ENCODE data around the gene GPR158. TPM values are rescaled to one million over a fixed set of nuclear protein-coding genes. Genes with fewer than 3 reads are reported as not detected.

The GPR158 gene
- total RNA-seq, 1 donor from 2014 or later, result 7.5 TPM

DNA sequence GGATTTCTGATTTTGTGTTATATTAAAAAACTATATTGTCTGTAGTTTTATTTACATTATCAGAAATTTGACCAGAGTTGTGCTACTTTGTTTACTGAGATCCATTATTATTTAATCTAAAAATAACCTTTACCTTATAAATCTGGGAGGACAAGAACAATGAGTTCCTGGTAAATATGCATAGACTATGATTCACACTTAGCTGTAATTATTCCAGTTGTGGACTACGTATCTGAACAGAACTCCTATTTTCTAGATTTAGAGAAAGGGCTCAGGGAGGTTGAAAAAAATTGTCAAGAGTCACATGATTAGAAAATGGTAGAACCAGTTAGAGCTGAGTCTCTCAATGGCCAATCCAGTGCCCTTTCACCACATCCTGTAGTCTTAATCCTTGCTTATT is 4.2 kb upstream of the GPR158 start:
- Mint-ChIP-seq H3K4me3 (no peak overlapping the region), H3K4me1 (peaks cover 9% of the 10 kb centered on the region), H3K36me3 (no peaks in the 10 kb centered on the region), H3K27me3 (ENCODE audit: low read depth) (peaks cover 76% of the 10 kb centered on the region), H3K9me3 (no peaks in the 10 kb centered on the region), H3K27ac (no peak overlapping the region)
- no peak for TF ChIP-seq CTCF (IDR thresholded peaks at IDR 0.05; ENCODE audit: unreplicated experiment)
- no peak for DNase-seq (ENCODE audit: low spot score in 2 of 2, unreplicated experiment in 2 of 2)

GRCh38 chr10:25175527-25176420 is 973 bp downstream of the GPR158 start:
- Mint-ChIP-seq H3K36me3 (no peaks in the 10 kb centered on the region), H3K27me3 (ENCODE audit: low read depth) (peaks cover 86% of the 10 kb centered on the region), H3K4me1 (peaks cover 32% of the 10 kb centered on the region), H3K27ac (no peak overlapping the region), H3K9me3 (no peaks in the 10 kb centered on the region), H3K4me3 (peak overlapping the region; percentile 86)
- TF ChIP-seq CTCF (IDR thresholded peaks at IDR 0.05; ENCODE audit: unreplicated experiment), result no peak
- DNase-seq (ENCODE audit: low spot score in 2 of 2, unreplicated experiment in 2 of 2), result peak; percentile 40 to 68

DNA sequence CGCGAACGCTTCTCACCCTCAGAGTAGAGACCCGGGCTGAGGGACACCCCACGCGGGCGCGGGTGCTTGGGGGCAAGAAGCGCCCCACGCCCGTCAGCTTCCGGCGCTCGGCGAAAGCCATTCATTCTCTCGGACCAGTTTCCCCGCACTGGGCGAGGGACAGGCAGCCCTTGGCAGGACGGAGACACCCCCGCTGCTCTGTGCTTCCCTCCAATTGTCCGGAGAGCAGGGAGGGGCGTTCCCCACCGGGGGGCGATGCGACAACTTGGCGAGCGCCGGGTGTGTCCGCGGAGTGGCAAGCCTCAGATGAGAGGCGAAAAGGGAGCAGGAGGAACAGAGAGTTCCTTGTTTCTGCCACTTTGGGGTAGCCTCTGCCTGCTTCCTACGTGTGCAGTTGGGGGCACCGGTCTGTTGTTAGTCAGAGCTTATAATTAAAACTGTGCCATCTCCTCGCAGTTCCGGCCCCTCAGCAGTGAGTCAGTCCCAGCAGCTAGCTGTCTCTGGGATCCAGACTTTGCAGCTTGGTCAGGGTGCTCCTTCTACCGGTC is 1.7 kb downstream of the GPR158 start:
- no peak for TF ChIP-seq CTCF (IDR thresholded peaks at IDR 0.05; ENCODE audit: unreplicated experiment)
- H3K4me3 Mint-ChIP-seq, result peak overlapping the region; percentile 86
- no peaks in the 10 kb centered on the region for H3K36me3 Mint-ChIP-seq
- H3K4me1 Mint-ChIP-seq, result peaks cover 36% of the 10 kb centered on the region
- H3K27ac Mint-ChIP-seq, result no peak overlapping the region
- H3K9me3 Mint-ChIP-seq, result no peaks in the 10 kb centered on the region
- H3K27me3 Mint-ChIP-seq (ENCODE audit: low read depth), result peaks cover 84% of the 10 kb centered on the region
- peak in 1 of 2 experiments; percentile 41 for DNase-seq (ENCODE audit: low spot score in 2 of 2, unreplicated experiment in 2 of 2)

DNA sequence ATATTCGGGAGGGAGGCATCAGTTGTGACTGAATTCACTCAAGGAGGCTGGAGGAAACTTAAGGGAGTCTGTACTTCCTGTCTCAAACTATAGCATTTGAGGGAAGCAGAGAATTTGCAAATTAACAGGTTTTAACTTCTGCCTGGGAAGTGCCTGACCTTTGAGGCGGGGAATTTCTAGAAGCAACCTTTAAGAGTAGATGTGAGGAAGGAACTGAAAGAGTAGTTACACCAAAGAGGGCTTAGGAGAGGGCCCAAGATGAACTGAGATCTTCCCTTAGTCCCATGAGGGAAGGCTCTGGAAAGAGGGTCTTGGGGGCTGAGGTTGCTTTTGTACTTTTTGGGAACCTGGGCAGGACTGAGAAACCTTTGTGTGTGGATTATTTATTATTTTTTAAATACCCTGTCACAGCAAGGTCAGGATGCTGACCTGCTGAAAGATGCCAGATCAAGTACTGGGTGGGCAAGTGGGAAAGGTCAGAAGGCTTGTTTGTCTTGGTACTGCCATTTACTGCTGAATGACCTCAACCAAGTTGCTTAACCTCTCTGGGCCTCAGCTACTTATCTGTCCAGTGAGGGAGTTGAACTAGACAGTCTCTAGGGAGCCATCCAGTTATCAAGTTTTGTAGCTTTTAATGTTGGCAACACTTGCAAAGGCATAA is 2.4 kb downstream of the GPR158 start:
- no peaks in the 10 kb centered on the region for H3K36me3 Mint-ChIP-seq

DNA sequence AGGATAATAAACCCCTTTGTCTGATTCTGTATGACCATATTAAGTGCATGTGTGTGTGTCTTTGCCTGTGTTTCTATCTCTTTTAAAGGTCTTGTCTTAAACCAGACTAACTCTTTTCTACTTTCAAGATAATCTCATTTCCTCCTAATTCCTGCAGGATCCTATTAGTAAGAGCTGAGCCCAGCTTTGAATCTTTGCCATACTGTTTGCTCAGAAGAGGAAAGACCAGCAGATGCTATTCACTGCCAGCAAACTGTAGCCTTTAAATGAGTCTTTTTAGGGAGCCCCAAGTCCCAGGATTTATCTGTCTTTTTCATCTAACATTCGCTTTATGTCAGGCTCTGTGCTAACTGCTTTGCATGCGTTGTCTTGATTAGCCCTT is 2.9 kb downstream of the GPR158 start:
- Mint-ChIP-seq H3K27me3 (ENCODE audit: low read depth) (peaks cover 76% of the 10 kb centered on the region), H3K9me3 (no peaks in the 10 kb centered on the region), H3K36me3 (no peaks in the 10 kb centered on the region), H3K4me1 (peaks cover 36% of the 10 kb centered on the region), H3K4me3 (peak overlapping the region; percentile 86), H3K27ac (no peak overlapping the region)
- DNase-seq (ENCODE audit: low spot score in 2 of 2, unreplicated experiment in 2 of 2), result no peak
- TF ChIP-seq CTCF (IDR thresholded peaks at IDR 0.05; ENCODE audit: unreplicated experiment), result no peak

More for the DNA sequence above, 2.4 kb downstream of the GPR158 start:
- Mint-ChIP-seq H3K9me3 (no peaks in the 10 kb centered on the region), H3K4me1 (peaks cover 36% of the 10 kb centered on the region), H3K27ac (no peak overlapping the region), H3K27me3 (ENCODE audit: low read depth) (peaks cover 79% of the 10 kb centered on the region), H3K4me3 (peak overlapping the region; percentile 86)
- TF ChIP-seq CTCF (IDR thresholded peaks at IDR 0.05; ENCODE audit: unreplicated experiment), result no peak
- DNase-seq (ENCODE audit: low spot score in 2 of 2, unreplicated experiment in 2 of 2), result no peak
